ENCODE measurements around the gene ASPSCR1.
"Not testable (repeated sequence)": the region's sequence is repeated elsewhere in the genome, so short reads cannot be mapped to it uniquely, and the experiment has no call there.

DNA sequence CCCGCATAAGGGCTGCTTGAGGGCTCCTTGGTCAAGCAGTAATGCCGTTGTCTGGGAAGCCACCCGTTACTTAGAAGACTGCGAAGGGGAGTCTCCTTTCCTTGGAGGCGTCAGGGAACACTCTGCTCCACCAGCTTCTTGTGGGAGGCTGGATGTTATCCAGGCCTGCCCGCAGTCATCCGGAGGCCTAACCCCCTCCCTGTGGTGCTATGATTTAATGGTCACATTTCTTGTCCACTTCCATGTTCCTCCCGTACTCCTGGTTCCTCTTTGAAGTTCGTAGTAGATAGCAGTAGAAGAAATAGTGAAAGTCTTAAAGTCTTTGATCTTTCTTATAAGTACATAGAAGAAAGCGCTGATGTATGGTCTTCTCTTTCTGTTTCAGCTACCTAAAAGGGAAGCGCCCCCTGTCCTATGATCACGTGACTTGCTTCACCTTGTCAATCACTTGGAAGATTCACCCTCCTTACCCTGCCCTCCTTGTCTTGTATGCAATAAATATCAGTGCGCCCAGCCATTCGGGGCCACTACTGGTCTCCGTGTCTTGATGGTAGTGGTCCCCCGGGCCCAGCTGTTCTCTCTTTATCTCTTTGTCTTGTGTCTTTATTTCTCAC, 61.5 kb downstream of the ASPSCR1 start:
- not testable (repeated sequence) for TF ChIP-seq CTCF, POLR2A (IDR thresholded peaks at IDR 0.05)
